Measurements from ENCODE around the gene VGF. TPM values are rescaled to one million over a fixed set of nuclear protein-coding genes. Genes with fewer than 3 reads are reported as not detected.

VGF gene
- total and polyA plus RNA-seq, 2 donors (not counting 3 experiments of a cell fraction or from before 2014, with no cell fraction given), result 0.03 TPM; not detected in 1

- ChIA-PET POLR2A (interaction anchor here (0.8 kb wide), 1 partner anchor 21 kb away, joined by 5 read pairs; no protein-coding TSS in a partner anchor), CTCF (interaction anchor here (0.5 to 5.7 kb wide), 6 partner anchors 19 to 151 kb away, joined by 3 to 324 read pairs (median 70); no protein-coding TSS in a partner anchor)
- FAIRE-seq (no peak), DNase-seq (ENCODE audit: low read depth, low spot score) (no peak)
- Histone ChIP-seq H2AFZ (ENCODE audit: low read depth, low read length) (no peak overlapping the region), H4K20me1 (replicated peaks; ENCODE audit: control insufficient read depth, extremely low read depth, insufficient read depth, low read length) (no peaks in the 10 kb centered on the region), H3K79me2 (ENCODE audit: control insufficient read depth, insufficient read depth, low read length) (no peaks in the 10 kb centered on the region), H3K9me3 (replicated peaks; ENCODE audit: control insufficient read depth, insufficient read depth, low read length) (no peaks in the 10 kb centered on the region), H3K4me3 (replicated peaks in 1 of 3; ENCODE audit: insufficient read depth in 1 of 3, low read depth in 1 of 3, low read length in 3 of 3) (no peak overlapping the region), H3K9me1 (replicated peaks; ENCODE audit: control insufficient read depth, extremely low read depth, insufficient read depth, low read length) (no peaks in the 10 kb centered on the region), H3K4me2 (ENCODE audit: insufficient read depth, low read length) (no peak overlapping the region), H3K36me3 (ENCODE audit: control insufficient read depth in 2 of 2, extremely low read depth in 1 of 2, insufficient read depth in 2 of 2, low read length in 2 of 2) (peaks cover 9 to 13% of the 10 kb centered on the region in 2 experiments), H3K27me3 (ENCODE audit: control insufficient read depth in 2 of 2, insufficient read depth in 2 of 2, low read length in 2 of 2) (peaks cover 0 to 2% of the 10 kb centered on the region in 2 experiments), H3K4me1 (ENCODE audit: control insufficient read depth, extremely low read depth, insufficient read depth, low read length) (peaks cover 18% of the 10 kb centered on the region), H3K27ac (ENCODE audit: insufficient read depth, low read depth, low read length) (no peak overlapping the region), H3K9ac (replicated peaks; ENCODE audit: extremely low read depth, insufficient read depth, low read length) (no peak overlapping the region)
- BruUV-seq (replicated peaks), result no TSS peak
- TF ChIP-seq MYC (IDR thresholded peaks at IDR 0.05; ENCODE audit: low read depth, low read length) (no peak), POLR2AphosphoS5 (IDR thresholded peaks at IDR 0.05; ENCODE audit: insufficient read depth, low read depth, low read length) (no peak), JUN (IDR thresholded peaks at IDR 0.05; ENCODE audit: borderline replicate concordance, insufficient read depth, insufficient read length, low read depth) (no peak), GATA2 (IDR thresholded peaks at IDR 0.05; ENCODE audit: insufficient read depth, insufficient read length, low read depth, low read length) (no peak), POLR2A (IDR thresholded peaks at IDR 0.05; ENCODE audit: low read depth, low read length) (no peak), MAX (IDR thresholded peaks at IDR 0.05; ENCODE audit: insufficient read depth, insufficient read length) (no peak), CTCF (IDR thresholded peaks at IDR 0.05; ENCODE audit: extremely low read depth in 1 of 2, insufficient read depth in 1 of 2, low read depth in 1 of 2, low read length in 2 of 2) (no peak), EZH2 (IDR thresholded peaks at IDR 0.05; ENCODE audit: borderline replicate concordance, low read depth, low read length, severe bottlenecking) (no peak), FOS (IDR thresholded peaks at IDR 0.05; ENCODE audit: borderline replicate concordance, insufficient read depth, low read length) (no peak)
- dilution Hi-C loops (cut with MboI; ENCODE audit: extremely low pct_ligation_motif_present, low sequenced_read_pairs), result no loop called here
- intact Hi-C loops (cut with micrococcal nuclease), result no loop called here
Measured at GRCh38 chr7:101140746-101141382, 24.5 kb downstream of the VGF start.

All from endothelial cell of umbilical vein (primary cell).